ENCODE measurements around the gene EIF3M. TPM values are rescaled to one million over a fixed set of nuclear protein-coding genes. Genes with fewer than 3 reads are reported as not detected.

The EIF3M gene
- 297 to 593 TPM (median 531 TPM) in 3 replicates for polyA plus RNA-seq
- polyA plus RNA-seq (2011; ENCODE audit: low read depth): 373 TPM
- polyA plus RNA-seq (2011; cell fraction: cytosol; rRNA removed): 552 and 803 TPM in 2 replicates
- polyA plus RNA-seq (2011; cell fraction: nucleus; rRNA removed): 387 and 539 TPM in 2 replicates
- 340 and 406 TPM in 2 replicates for polyA plus RNA-seq (2012; ENCODE audit: low replicate concordance)
- polyA minus RNA-seq: 49.1 to 287 TPM (median 157 TPM) in 3 replicates
- polyA minus RNA-seq (2011; cell fraction: cytosol; rRNA and poly(A)+ RNA removed): 159 TPM
- polyA minus RNA-seq (2011; cell fraction: nucleus; rRNA and poly(A)+ RNA removed): 72.1 and 110 TPM in 2 replicates

DNA sequence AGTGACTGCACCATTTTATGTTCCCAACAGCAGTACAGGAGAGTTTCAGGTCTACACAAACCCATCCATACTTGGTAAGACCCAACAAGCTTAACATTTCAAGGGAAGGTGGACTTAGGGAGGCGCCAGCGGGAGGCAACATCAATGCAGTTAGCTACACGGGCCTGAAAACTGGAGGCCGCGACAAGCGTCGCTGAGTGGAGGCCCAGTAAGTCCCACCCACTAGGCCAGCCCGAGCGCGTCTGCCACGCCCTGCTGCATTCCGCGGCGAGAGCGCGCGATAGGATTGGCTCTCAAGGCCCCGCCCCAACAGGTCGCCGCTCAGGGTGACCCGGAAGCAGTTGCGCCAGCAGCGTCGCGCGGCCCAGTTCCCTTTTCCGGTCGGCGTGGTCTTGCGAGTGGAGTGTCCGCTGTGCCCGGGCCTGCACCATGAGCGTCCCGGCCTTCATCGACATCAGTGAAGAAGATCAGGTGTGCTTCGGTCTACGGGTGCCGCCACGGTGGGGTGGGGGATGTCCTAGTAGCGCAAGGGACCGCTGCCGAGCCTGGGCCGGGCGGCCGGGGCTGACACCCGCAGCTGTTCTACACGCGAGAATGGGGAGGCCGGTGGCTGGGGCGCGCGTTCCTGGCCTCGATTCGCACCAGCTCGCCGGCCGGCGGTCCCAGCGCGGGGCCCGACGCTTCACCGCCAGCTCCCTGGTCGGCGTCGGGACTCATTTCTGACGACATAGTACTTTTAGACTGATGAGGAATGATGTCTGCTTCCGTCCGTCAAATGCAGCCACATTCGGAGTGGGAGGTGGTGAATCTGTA, at the start of gene EIF3M:
TSS of gene EIF3M (plus strand) at position 373 of the 813 bp plus-strand sequence. CDS start at position 430, 57 bp downstream.
- DNase-seq (ENCODE audit: low read depth, low spot score) (peak; percentile 84), FAIRE-seq (peak; percentile 32)
- H3K4me3 ChIP-seq (ENCODE audit: control insufficient read depth in 2 of 3, extremely low read depth in 1 of 3, insufficient read depth in 2 of 3, low read depth in 1 of 3, low read length in 3 of 3): peak within 1 kb of the TSS; percentile 77 to 79 (median 79)
- no peaks in the 10 kb centered on the region for H3K9me3 ChIP-seq (ENCODE audit: control insufficient read depth, low read depth, low read length)
- no peak for TF ChIP-seq EZH2 (IDR thresholded peaks at IDR 0.05; ENCODE audit: low read length)
- TF ChIP-seq, protein P1, sequence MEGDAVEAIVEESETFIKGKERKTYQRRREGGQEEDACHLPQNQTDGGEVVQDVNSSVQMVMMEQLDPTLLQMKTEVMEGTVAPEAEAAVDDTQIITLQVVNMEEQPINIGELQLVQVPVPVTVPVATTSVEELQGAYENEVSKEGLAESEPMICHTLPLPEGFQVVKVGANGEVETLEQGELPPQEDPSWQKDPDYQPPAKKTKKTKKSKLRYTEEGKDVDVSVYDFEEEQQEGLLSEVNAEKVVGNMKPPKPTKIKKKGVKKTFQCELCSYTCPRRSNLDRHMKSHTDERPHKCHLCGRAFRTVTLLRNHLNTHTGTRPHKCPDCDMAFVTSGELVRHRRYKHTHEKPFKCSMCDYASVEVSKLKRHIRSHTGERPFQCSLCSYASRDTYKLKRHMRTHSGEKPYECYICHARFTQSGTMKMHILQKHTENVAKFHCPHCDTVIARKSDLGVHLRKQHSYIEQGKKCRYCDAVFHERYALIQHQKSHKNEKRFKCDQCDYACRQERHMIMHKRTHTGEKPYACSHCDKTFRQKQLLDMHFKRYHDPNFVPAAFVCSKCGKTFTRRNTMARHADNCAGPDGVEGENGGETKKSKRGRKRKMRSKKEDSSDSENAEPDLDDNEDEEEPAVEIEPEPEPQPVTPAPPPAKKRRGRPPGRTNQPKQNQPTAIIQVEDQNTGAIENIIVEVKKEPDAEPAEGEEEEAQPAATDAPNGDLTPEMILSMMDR (optimal IDR thresholded peaks at IDR 0.05 in 1 of 3, IDR thresholded peaks at IDR 0.05 in 1 of 3, conservative IDR thresholded peaks at IDR 0.05 in 1 of 3; ENCODE audit: extremely low read depth in 1 of 3, insufficient read depth in 2 of 3, low read length in 3 of 3): no peak
- H3K36me3 ChIP-seq (ENCODE audit: control insufficient read depth in 2 of 2, extremely low read depth in 1 of 2, insufficient read depth in 2 of 2, low read length in 2 of 2): peaks cover 2 to 3% of the 10 kb centered on the region in 2 experiments
- peak within 1 kb of the TSS; percentile 97 for H3K9ac ChIP-seq (ENCODE audit: control insufficient read depth, extremely low read depth, insufficient read depth, low read length)
- H4K20me1 ChIP-seq (ENCODE audit: control insufficient read depth, extremely low read depth, insufficient read depth, low read length): peaks cover 20% of the 10 kb centered on the region
- peak within 1 kb of the TSS; percentile 96 for H3K4me2 ChIP-seq (ENCODE audit: control insufficient read depth, extremely low read depth, insufficient read depth, low read depth, low read length)
- H2AFZ ChIP-seq (ENCODE audit: control insufficient read depth, low read length): peak within 1 kb of the TSS; percentile 100
- H3K9me1 ChIP-seq (ENCODE audit: control insufficient read depth, extremely low read depth, insufficient read depth, low read length): no peaks in the 10 kb centered on the region
- dilution Hi-C loops (cut with MboI; ENCODE audit: extremely low pct_ligation_motif_present, low sequenced_read_pairs): no loop called here
- H3K4me1 ChIP-seq (ENCODE audit: control insufficient read depth, extremely low read depth, insufficient read depth, low read length): peaks cover 18% of the 10 kb centered on the region
- peaks cover 52% of the 10 kb centered on the region for H3K79me2 ChIP-seq (ENCODE audit: control insufficient read depth, insufficient read depth, low read length)
- H3K27ac ChIP-seq (ENCODE audit: control insufficient read depth, insufficient read depth, low read length): peak within 1 kb of the TSS; percentile 90
- H3K27me3 ChIP-seq (ENCODE audit: control insufficient read depth, extremely low read depth, insufficient read depth, low read length): no peaks in the 10 kb centered on the region

GRCh38 chr11:32538804-32539203, 44.8 kb upstream of the EIF3M start:
- H3K27me3 ChIP-seq (ENCODE audit: control insufficient read depth, extremely low read depth, insufficient read depth, low read length): no peaks in the 10 kb centered on the region
- no peaks in the 10 kb centered on the region for H3K9me1 ChIP-seq (ENCODE audit: control insufficient read depth, extremely low read depth, insufficient read depth, low read length)
- no peaks in the 10 kb centered on the region for H3K9me3 ChIP-seq (ENCODE audit: control insufficient read depth, low read depth, low read length)
- H3K4me1 ChIP-seq (ENCODE audit: control insufficient read depth, extremely low read depth, insufficient read depth, low read length): no peaks in the 10 kb centered on the region
- no peak overlapping the region for H3K4me3 ChIP-seq (ENCODE audit: control insufficient read depth in 2 of 3, extremely low read depth in 1 of 3, insufficient read depth in 2 of 3, low read depth in 1 of 3, low read length in 3 of 3)
- H3K4me2 ChIP-seq (ENCODE audit: control insufficient read depth, extremely low read depth, insufficient read depth, low read depth, low read length): no peak overlapping the region
- no peak overlapping the region for H3K9ac ChIP-seq (ENCODE audit: control insufficient read depth, extremely low read depth, insufficient read depth, low read length)
- H3K36me3 ChIP-seq (ENCODE audit: control insufficient read depth in 2 of 2, extremely low read depth in 1 of 2, insufficient read depth in 2 of 2, low read length in 2 of 2): no peaks in the 10 kb centered on the region
- no peak for TF ChIP-seq EZH2 (IDR thresholded peaks at IDR 0.05; ENCODE audit: low read length)
- TF ChIP-seq, protein P1 (optimal IDR thresholded peaks at IDR 0.05 in 1 of 3, IDR thresholded peaks at IDR 0.05 in 1 of 3, conservative IDR thresholded peaks at IDR 0.05 in 1 of 3; ENCODE audit: extremely low read depth in 1 of 3, insufficient read depth in 2 of 3, low read length in 3 of 3): no peak
- dilution Hi-C loops (cut with MboI; ENCODE audit: extremely low pct_ligation_motif_present, low sequenced_read_pairs): no loop called here
- no peaks in the 10 kb centered on the region for H4K20me1 ChIP-seq (ENCODE audit: control insufficient read depth, extremely low read depth, insufficient read depth, low read length)
- H2AFZ ChIP-seq (ENCODE audit: control insufficient read depth, low read length): no peak overlapping the region
- H3K27ac ChIP-seq (ENCODE audit: control insufficient read depth, insufficient read depth, low read length): no peak overlapping the region
- FAIRE-seq (no peak), DNase-seq (ENCODE audit: low read depth, low spot score) (no peak)
- H3K79me2 ChIP-seq (ENCODE audit: control insufficient read depth, insufficient read depth, low read length): no peaks in the 10 kb centered on the region

All from keratinocyte (primary cell).